ENCODE results near the gene BCL7A. TPM values are rescaled to one million over a fixed set of nuclear protein-coding genes. Genes with fewer than 3 reads are reported as not detected.

Gene BCL7A
- total and polyA plus RNA-seq, 9 of the 15 experiments (the other 6 are each of a cell fraction or from before 2014, with no cell fraction given), result 0.25 to 21.9 (median 14.9) TPM

GRCh38 chr12:122096591-122097149 is 75.0 kb downstream of the BCL7A start:
- FAIRE-seq (no peak), ATAC-seq (no peak), DNase-seq (ENCODE audit: extremely low read depth in 1 of 4, low spot score in 3 of 4) (no peak)
- Histone ChIP-seq H3K27ac (ENCODE audit: extremely low read depth, low read depth, low read length) (peak overlapping the region; percentile 74), H3K79me2 (ENCODE audit: control insufficient read depth, insufficient read depth, low read length) (peaks cover 96% of the 10 kb centered on the region), H4K20me1 (replicated peaks; ENCODE audit: control insufficient read depth, insufficient read depth, low read length) (peaks cover 14% of the 10 kb centered on the region; the same call in 1 of the 2 replicates), H3K36me3 (ENCODE audit: control insufficient read depth, insufficient read depth, low read length) (peaks cover 43% of the 10 kb centered on the region), H3K9me3 (replicated peaks; ENCODE audit: control insufficient read depth, insufficient read depth, low read depth, low read length) (no peaks in the 10 kb centered on the region), H3K27me3 (ENCODE audit: control insufficient read depth in 2 of 2, insufficient read depth in 2 of 2, low read length in 2 of 2) (no peaks in the 10 kb centered on the region), H2AFZ (ENCODE audit: low read depth, low read length) (no peak overlapping the region), H3K4me1 (replicated peaks in 1 of 2; ENCODE audit: control insufficient read depth in 2 of 2, insufficient read depth in 2 of 2, low read length in 2 of 2) (peaks cover 59 to 77% of the 10 kb centered on the region in 2 experiments), H3K4me2 (ENCODE audit: insufficient read depth, low read length) (peak overlapping the region; percentile 51), H3K9ac (ENCODE audit: insufficient read depth in 1 of 2, low read depth in 2 of 2, low read length in 2 of 2) (peak overlapping the region; percentile 31 to 84; a peak in 3 of 4 replicates), H3K4me3 (no peak overlapping the region), H3K9me1 (ENCODE audit: control insufficient read depth, insufficient read depth, low read length) (peaks cover 16% of the 10 kb centered on the region)
- in situ Hi-C loops (cut with MboI) (no loop called here), intact Hi-C loops (cut with micrococcal nuclease) (no loop called here)
- POLR2A ChIA-PET, result interaction anchor here (0.6 to 4.5 kb wide), 13 partner anchors 9 to 322 kb away, joined by 3 to 75 read pairs (median 4); no protein-coding TSS in a partner anchor
- TF ChIP-seq FOXA1 (IDR thresholded peaks at IDR 0.05; ENCODE audit: borderline replicate concordance), result no peak
- peak; percentile 44 for TF ChIP-seq ZNF316 (IDR thresholded peaks at IDR 0.05)
- peak; percentile 62 for TF ChIP-seq WHSC1 (IDR thresholded peaks at IDR 0.05; ENCODE audit: low read length)
- 0 out of 2 replicates have a peak, but pooled peaks have one; percentile 62 for TF ChIP-seq ZNF592 (IDR thresholded peaks at IDR 0.05)
- TF ChIP-seq PBX2 (CRISPR knock-in tag; IDR thresholded peaks at IDR 0.05; ENCODE audit: low read depth), result no peak
- 0 out of 2 replicates have a peak, but pooled peaks have one; percentile 12 for TF ChIP-seq PBX2 (tag; conservative IDR thresholded peaks at IDR 0.05; ENCODE audit: low read depth)
- peak; percentile 40; the same call in 1 of the 2 replicates for TF ChIP-seq RBFOX2 (IDR thresholded peaks at IDR 0.05; ENCODE audit: low read depth, low read length)
- TF ChIP-seq BACH1 (tag; IDR thresholded peaks at IDR 0.05), result no peak
- TF ChIP-seq C11orf30 (IDR thresholded peaks at IDR 0.05; ENCODE audit: low read depth), result peak; percentile 58; the same call in 1 of the 2 replicates
- 0 out of 2 replicates have a peak, but pooled peaks have one; percentile 11 for TF ChIP-seq MAFG (tag; conservative IDR thresholded peaks at IDR 0.05)
- TF ChIP-seq ZNF24 (IDR thresholded peaks at IDR 0.05), result no peak
- TF ChIP-seq ZFX (CRISPR knock-in tag; IDR thresholded peaks at IDR 0.05), result peak; percentile 22; the same call in 1 of the 2 replicates
- TF ChIP-seq ZNF644 (tag; IDR thresholded peaks at IDR 0.05; ENCODE audit: low read depth), result no peak
- no TSS peak for BruUV-seq (replicated peaks)
- WGBS (ENCODE audit: insufficient coverage, low coverage, missing lambda C conversion rate), result 56% methylated on average over 20 of the region's 20 CpGs
- CTCF ChIA-PET (ENCODE audit: low intra/inter-chr PET ratio), result no interaction called here
